Stimulated activated CD4-positive, alpha-beta T cell treated with anti-CD3 and anti-CD28 coated beads, Interleukin-15, amount 100 ng/mL, for 1 hour (primary cell): ENCODE data around the gene GPATCH2.
"Not testable (repeated sequence)": the region's sequence is repeated elsewhere in the genome, so short reads cannot be mapped to it uniquely, and the experiment has no call there.

Source experiments
- DNase-seq, 2 donors: peaks; one replicate each; pipeline ENCODE4 v3.0.0-alpha.2; 2020; ENCODE audit warnings: low read depth in 1 of 2, low spot score in 1 of 2

The GPATCH2 gene

GRCh38 chr1:217584286-217584811 lies 46.5 kb downstream of the GPATCH2 start:
- DNase-seq: not testable (repeated sequence)

GRCh38 chr1:217577336-217577735 lies 53.6 kb downstream of the GPATCH2 start:
- DNase-seq: no peak

DNA sequence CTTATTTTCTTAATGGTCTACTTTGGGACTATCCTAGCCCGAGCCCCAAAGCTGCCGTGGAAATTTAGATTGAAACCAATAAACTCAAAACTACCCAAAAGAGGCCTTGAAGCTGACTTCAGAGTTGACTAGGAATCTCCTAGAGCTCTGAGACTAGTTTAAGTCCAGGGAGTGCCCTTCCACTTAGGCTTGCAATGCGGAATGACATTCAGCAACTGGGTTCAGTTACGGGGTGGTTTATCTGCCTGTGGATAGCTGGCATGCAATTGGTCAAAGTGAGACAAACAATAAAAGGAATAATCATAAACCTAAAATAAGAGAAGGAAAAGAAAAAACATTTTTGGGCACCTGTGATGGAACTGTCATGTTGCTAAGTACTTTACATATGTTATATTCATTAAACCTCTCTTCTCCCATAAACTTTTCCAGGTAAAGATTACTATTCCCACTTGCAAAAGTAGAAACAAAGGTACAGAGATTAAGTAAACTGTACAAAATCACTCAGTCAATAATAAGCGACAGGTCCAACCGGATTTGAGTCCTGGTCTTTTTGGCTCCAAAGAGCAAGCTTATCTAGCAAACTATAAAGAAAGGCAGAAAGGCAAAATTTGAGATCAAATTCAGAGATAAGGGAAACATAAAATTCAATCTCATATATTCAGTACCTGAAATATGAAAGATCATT lies 56.5 kb downstream of the GPATCH2 start:
- DNase-seq: no peak

GRCh38 chr1:217569021-217569420 lies 61.9 kb downstream of the GPATCH2 start:
- no peak for DNase-seq

GRCh38 chr1:217568200-217568599 lies 62.7 kb downstream of the GPATCH2 start:
- DNase-seq: no peak

GRCh38 chr1:217564833-217565232 lies 66.1 kb downstream of the GPATCH2 start:
- DNase-seq: no peak

DNA sequence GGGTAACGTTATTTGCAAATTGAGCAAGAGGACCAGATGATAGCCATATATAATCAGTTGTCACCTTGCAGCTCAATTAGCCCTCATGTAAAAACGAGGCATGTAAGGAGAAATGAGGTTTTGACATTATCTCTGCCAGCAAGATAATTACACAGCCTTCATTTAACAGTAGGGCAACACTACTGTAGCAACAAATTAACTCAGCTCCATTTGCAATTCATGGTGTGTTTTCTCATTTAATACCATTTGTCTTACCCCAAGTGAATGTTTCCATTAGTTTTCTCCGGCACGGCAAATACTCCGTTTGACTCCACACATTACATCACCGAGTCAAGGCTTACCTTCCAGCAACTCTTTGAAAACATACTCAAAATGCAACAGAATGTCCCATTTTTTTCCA lies 66.7 kb downstream of the GPATCH2 start:
- DNase-seq: no peak

GRCh38 chr1:217563179-217563578 lies 67.7 kb downstream of the GPATCH2 start:
- no peak for DNase-seq

- DNase-seq: no peak
These were observed 68.5 kb downstream of the GPATCH2 start for GRCh38 chr1:217562229-217562878.

GRCh38 chr1:217561446-217561845 lies 69.4 kb downstream of the GPATCH2 start:
- no peak for DNase-seq

DNA sequence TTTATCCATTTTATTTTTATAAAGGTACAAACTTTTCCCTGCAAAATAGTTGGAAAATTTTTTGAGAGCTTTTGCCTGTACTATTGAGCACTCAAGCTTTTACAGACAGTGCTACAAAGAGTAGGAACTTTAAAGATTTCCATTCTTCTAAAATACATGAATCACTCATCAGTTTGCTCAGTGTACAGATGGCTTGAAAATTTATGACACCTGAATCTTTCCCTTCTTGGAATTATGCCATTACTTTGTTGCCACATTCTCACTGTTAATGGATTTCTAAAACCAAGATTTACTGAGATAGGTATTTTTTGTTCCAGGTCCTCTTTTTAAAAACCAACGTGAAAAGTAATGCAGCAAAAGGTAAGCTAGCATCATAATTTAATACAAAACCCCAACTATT lies 76.0 kb downstream of the GPATCH2 start:
- no peak for DNase-seq

GRCh38 chr1:217553949-217554509 lies 76.9 kb downstream of the GPATCH2 start:
- no peak for DNase-seq

DNA sequence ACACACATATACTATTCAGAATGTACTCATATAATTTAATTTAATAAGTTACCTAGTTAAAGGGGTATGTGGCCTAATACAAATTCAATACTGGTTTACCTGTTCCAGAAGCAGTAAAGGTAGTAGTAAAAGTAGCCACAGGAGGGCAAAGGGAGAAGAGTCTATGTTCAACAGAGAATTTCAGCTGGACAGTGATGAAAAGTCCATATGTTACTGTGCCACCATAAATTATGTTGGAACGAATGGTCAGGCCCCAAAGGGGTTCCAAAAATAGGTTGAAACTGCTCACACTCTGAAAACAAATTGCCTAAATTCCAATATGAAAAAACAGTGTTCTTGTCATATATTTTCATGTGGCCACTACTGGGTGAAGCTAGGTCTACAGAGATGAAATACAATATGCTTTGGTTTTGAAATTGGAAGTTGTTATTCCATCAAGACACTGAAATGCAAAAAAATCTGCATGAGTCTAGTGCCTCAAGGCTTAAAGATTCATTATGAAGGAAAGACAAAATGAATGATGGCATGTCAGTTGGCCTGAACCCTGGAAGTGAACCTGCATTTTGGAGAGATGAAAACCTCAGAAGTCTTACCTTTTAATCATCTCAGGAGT lies 78.4 kb downstream of the GPATCH2 start:
- DNase-seq: no peak

DNA sequence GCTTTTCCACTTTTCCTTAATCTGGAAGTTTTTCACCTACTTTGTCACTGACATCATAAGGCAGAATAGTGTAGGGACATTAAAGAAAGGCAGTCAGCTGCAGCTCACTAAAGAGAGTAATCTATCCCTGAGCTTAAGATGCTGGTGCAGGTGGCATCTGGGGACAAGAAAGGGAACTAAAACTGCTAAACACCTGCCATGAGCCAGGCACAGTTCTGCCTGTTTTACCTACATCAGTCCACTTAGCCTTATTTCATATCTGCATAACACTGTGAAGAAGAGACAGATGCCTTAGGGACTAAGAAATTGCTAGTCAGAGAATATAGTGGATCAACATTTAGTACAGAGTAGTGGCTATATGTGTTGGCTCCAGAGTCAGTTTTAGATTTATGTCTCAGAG lies 88.1 kb downstream of the GPATCH2 start:
- no peak for DNase-seq

DNA sequence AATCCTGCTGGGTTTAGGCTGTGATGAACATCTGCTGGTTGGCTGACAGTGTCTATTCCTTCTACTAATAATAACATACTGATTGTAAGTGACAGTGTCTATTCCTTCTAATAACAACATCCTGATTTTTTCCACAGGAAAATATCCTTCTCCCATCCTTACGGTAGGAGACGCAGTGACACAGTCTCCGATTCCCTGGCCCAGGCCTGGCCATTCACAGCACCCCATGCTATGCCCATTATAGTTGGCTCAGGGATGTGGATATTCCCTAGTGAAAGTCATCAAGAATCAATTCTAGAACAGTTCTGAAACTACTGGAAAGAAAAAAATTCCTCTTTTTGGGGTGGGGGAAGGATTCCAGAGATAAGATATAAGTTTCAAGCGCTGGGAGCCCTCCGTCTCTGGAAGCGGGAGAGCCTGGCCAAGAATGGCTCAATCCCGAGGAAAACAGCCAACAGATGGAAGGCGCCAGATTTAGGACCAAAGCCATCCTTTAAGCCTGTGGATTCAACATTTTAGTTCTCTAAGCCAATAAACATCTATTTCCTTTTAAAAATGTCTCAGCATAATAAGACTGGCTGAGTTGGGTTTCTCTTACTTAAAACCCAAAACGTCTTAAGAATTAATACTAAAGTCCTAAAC lies 88.6 kb downstream of the GPATCH2 start:
- DNase-seq: no peak

- no peak for DNase-seq
These were observed 90.6 kb downstream of the GPATCH2 start for GRCh38 chr1:217540321-217540720.

GRCh38 chr1:217539510-217539909 lies 91.4 kb downstream of the GPATCH2 start:
- DNase-seq: no peak

- no peak for DNase-seq
These were observed 95.1 kb downstream of the GPATCH2 start for GRCh38 chr1:217535601-217536377.

DNA sequence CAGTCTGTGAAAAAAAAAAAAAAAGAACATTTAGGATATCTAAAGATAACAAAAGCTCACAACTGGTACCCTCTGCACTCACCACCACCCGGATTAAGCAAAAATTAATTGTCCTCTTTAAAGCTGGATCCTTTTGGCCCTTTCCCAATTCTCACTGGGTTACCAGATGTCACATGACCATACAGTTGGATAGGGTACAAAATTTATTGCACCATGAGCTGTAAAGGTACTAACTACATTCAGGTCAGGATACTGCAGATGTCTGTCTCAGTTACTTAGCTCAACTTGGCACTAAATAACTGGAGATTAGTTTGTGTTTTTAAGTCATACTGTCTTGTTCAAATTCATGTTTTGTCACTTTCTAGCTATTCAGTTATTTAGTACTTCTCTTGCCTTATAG lies 96.3 kb downstream of the GPATCH2 start:
- no peak for DNase-seq

- no peak for DNase-seq
These were observed 102.6 kb downstream of the GPATCH2 start for GRCh38 chr1:217528271-217528670.

DNA sequence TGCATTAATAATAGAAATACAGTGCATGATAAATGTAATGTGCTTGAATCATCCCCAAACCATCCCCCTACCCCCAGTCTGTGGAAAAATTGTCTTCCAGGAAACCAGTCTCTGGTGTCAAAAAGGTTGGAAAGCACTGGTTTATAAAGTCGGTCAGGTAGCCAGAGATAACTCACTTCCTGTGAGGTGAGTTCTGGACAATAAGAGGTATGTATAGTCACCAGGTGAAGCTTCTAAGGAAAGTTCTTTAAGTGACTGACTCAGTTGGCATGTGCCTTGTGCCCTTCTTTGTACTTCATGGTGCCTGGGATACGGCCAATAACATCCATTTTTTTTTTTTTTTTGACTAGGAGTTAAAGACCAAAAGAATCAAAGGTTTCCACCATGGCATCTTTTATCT lies 103.7 kb downstream of the GPATCH2 start:
- no peak for DNase-seq
